H9 (cell line): ENCODE data around the gene AGXT. TPM values are rescaled to one million over a fixed set of nuclear protein-coding genes. Genes with fewer than 3 reads are reported as not detected.

Experiments
- DNase-seq: peaks from one replicate; pipeline ENCODE4 v3.0.0-alpha.2; 2017
- H2AFZ ChIP-seq: one replicate; pipeline ENCODE4 v1.6.1; 2013; ENCODE audit warnings: mild to moderate bottlenecking, low read length, control low read depth, moderate library complexity
- H2AK5ac ChIP-seq: 2 replicates; pipeline ENCODE4 v1.6.1; 2013; ENCODE audit warnings: low read length, control low read depth, mixed read lengths; ENCODE audit not compliant: insufficient read length
- H2BK120ac ChIP-seq: one replicate; pipeline ENCODE4 v1.6.1; 2013; ENCODE audit warnings: low read depth, mild to moderate bottlenecking, low read length, control low read depth, inconsistent platforms; ENCODE audit not compliant: poor library complexity, severe bottlenecking
- H2BK12ac ChIP-seq: 2 replicates; pipeline ENCODE4 v1.6.1; 2013; ENCODE audit warnings: low read length, control low read depth, mixed read lengths, low read depth; ENCODE audit not compliant: insufficient read length
- H2BK15ac ChIP-seq: 2 replicates; pipeline ENCODE4 v1.6.1; 2013; ENCODE audit warnings: low read depth, low read length, control low read depth
- H2BK20ac ChIP-seq: one replicate; pipeline ENCODE4 v1.6.1; 2013; ENCODE audit warnings: low read depth, mild to moderate bottlenecking, low read length, control low read depth, inconsistent platforms; ENCODE audit not compliant: poor library complexity, severe bottlenecking
- H2BK5ac ChIP-seq: 2 replicates; pipeline ENCODE4 v1.6.1; 2013; ENCODE audit warnings: low read length, control low read depth, mixed read lengths; ENCODE audit not compliant: insufficient read length
- H3K14ac ChIP-seq: 2 replicates; pipeline ENCODE4 v1.6.1; 2013; ENCODE audit warnings: low read length, control low read depth; ENCODE audit not compliant: insufficient read depth
- H3K18ac ChIP-seq: 2 replicates; pipeline ENCODE4 v1.6.1; 2013; ENCODE audit warnings: low read depth, mild to moderate bottlenecking, mixed read lengths, low read length, control low read depth; ENCODE audit not compliant: insufficient read length
- H3K23ac ChIP-seq: 2 replicates; pipeline ENCODE4 v1.6.1; 2013; ENCODE audit warnings: low read length, control low read depth, mixed read lengths, low read depth; ENCODE audit not compliant: insufficient read length
- H3K23me2 ChIP-seq: 2 replicates; pipeline ENCODE4 v1.6.1; 2013; ENCODE audit warnings: low read depth, mild to moderate bottlenecking, mixed read lengths, low read length, control low read depth; ENCODE audit not compliant: insufficient read length, poor library complexity, severe bottlenecking
- H3K27ac ChIP-seq: 2 replicates; pipeline ENCODE4 v1.5.1; 2013; ENCODE audit warnings: low read length, control low read depth, mixed read lengths, low read depth; ENCODE audit not compliant: insufficient read length
- H3K27me3 ChIP-seq: 2 replicates; pipeline ENCODE4 v1.6.1; 2013; ENCODE audit warnings: low read length, control low read depth, inconsistent platforms; ENCODE audit not compliant: insufficient read depth
- H3K4ac ChIP-seq: 2 replicates; pipeline ENCODE4 v1.6.1; 2013; ENCODE audit warnings: low read depth, mild to moderate bottlenecking, control low read depth, inconsistent platforms, low read length, moderate library complexity
- H3K4me1 ChIP-seq: 2 replicates; pipeline ENCODE4 v1.6.1; 2013; ENCODE audit warnings: low read length, control low read depth, inconsistent platforms; ENCODE audit not compliant: insufficient read depth
- H3K4me2 ChIP-seq: 2 replicates; pipeline ENCODE4 v1.6.1; 2013; ENCODE audit warnings: low read length, control low read depth, mixed read lengths; ENCODE audit not compliant: insufficient read length, insufficient read depth
- H3K56ac ChIP-seq: 2 replicates; pipeline ENCODE4 v1.6.1; 2013; ENCODE audit warnings: low read depth, mild to moderate bottlenecking, mixed read lengths, low read length, control low read depth; ENCODE audit not compliant: insufficient read length
- H3K79me1 ChIP-seq: 2 replicates; pipeline ENCODE4 v1.6.1; 2013; ENCODE audit warnings: low read depth, mild to moderate bottlenecking, moderate library complexity, low read length, control low read depth, inconsistent platforms; ENCODE audit not compliant: insufficient read depth, poor library complexity, severe bottlenecking
- H3K79me2 ChIP-seq: 2 replicates; pipeline ENCODE4 v1.6.1; 2013; ENCODE audit warnings: low read length, control low read depth, inconsistent platforms; ENCODE audit not compliant: insufficient read depth
- H3K9ac ChIP-seq: 2 replicates; pipeline ENCODE4 v1.6.1; 2013; ENCODE audit warnings: low read length, control low read depth, mixed read lengths; ENCODE audit not compliant: insufficient read length; ENCODE audit errors: extremely low read depth
- H3K9me3 ChIP-seq: one replicate; pipeline ENCODE4 v1.6.1; 2013; ENCODE audit warnings: low read depth, low read length, inconsistent platforms; ENCODE audit not compliant: control insufficient read depth
- H3T11ph ChIP-seq: one replicate; pipeline ENCODE4 v1.6.1; 2013; ENCODE audit warnings: mild to moderate bottlenecking, low read length, control low read depth, inconsistent platforms
- H4K20me1 ChIP-seq: one replicate; pipeline ENCODE4 v1.6.1; 2013; ENCODE audit not compliant: control insufficient read depth, insufficient read length, insufficient read depth
- H4K5ac ChIP-seq: 2 replicates; pipeline ENCODE4 v1.6.1; 2013; ENCODE audit warnings: low read depth, mild to moderate bottlenecking, mixed read lengths, low read length, control low read depth; ENCODE audit not compliant: insufficient read length
- H4K8ac ChIP-seq: replicated peaks from 2 replicates; pipeline ENCODE4 v1.6.1; 2013; ENCODE audit warnings: low read length, control low read depth, mixed read lengths, low read depth; ENCODE audit not compliant: insufficient read length
- H4K91ac ChIP-seq: 2 replicates; pipeline ENCODE4 v1.6.1; 2013; ENCODE audit warnings: low read depth, mild to moderate bottlenecking, moderate library complexity, mixed read lengths, low read length, control low read depth; ENCODE audit not compliant: insufficient read length
- H3K27ac Mint-ChIP-seq, 3 experiments: 2 replicates in 2 of 3; 3 replicates in 1 of 3; pipeline ENCODE4 v1.8.0; 2020 to 2021; ENCODE audit warnings: mixed read lengths in 3 of 3, mild to moderate bottlenecking in 1 of 3, moderate library complexity in 1 of 3
- H3K27me3 Mint-ChIP-seq: 2 replicates; pipeline ENCODE4 v1.8.0; 2021; ENCODE audit warnings: low read depth, mild to moderate bottlenecking, moderate library complexity, mixed read lengths
- H3K36me3 Mint-ChIP-seq, 3 experiments: 2 replicates in 2 of 3; 3 replicates in 1 of 3; pipeline ENCODE4 v1.8.0; 2020 to 2021; ENCODE audit warnings: low read depth in 3 of 3, mixed read lengths in 3 of 3; ENCODE audit not compliant: insufficient read depth in 1 of 3
- H3K4me1 Mint-ChIP-seq, 2 experiments: 2 replicates each; pipeline ENCODE4 v1.8.0; 2020; ENCODE audit warnings: mixed read lengths in 2 of 2
- H3K4me3 Mint-ChIP-seq, 2 experiments: 2 replicates in 1 of 2; 3 replicates in 1 of 2; pipeline ENCODE4 v1.8.0; 2020 to 2021; ENCODE audit warnings: mild to moderate bottlenecking in 2 of 2, mixed read lengths in 2 of 2, moderate library complexity in 1 of 2
- H3K9me3 Mint-ChIP-seq, 2 experiments: 2 replicates in 1 of 2; 3 replicates in 1 of 2; pipeline ENCODE4 v1.8.0; 2020; ENCODE audit warnings: mild to moderate bottlenecking in 2 of 2, mixed read lengths in 2 of 2, moderate library complexity in 1 of 2
- CTCF ChIP-seq: fragments of 200-600 bp; sonication (generic); conservative IDR thresholded peaks from 3 replicates; pipeline ENCODE4 v1.8.0; 2021; ENCODE audit warnings: antibody characterized with exemption, mild to moderate bottlenecking
- WGBS: extraction: QIAGEN DNeasy Blood & Tissue Kit; methylation state at CpG from one replicate; pipeline ENCODE4 v1.1.7; 2013; ENCODE audit warnings: missing lambda C conversion rate, low lambda C conversion rate, mixed read lengths; ENCODE audit not compliant: insufficient read length; ENCODE audit errors: extremely low coverage; 5-methylcytosine and 5-hydroxymethylcytosine counted together
- total RNA-seq: library from RNA; stranded (reverse); gene quantifications from 2 replicates; pipeline ENCODE4 v1.2.1, GENCODE V29; 2021

AGXT gene
- total RNA-seq, 1 experiment from 2014 or later = not detected

- peaks cover 2 to 6% of the 10 kb centered on the region in 2 experiments; a peak in 2 of 4 replicates for H3K4me1 Mint-ChIP-seq
- H3K14ac ChIP-seq = no peak overlapping the region
- DNase-seq = peak; percentile 27
- H3K79me1 ChIP-seq = no peaks in the 10 kb centered on the region
- no peak overlapping the region for H2BK120ac ChIP-seq
- H3K9me3 Mint-ChIP-seq = no peaks in the 10 kb centered on the region
- H3K9me3 ChIP-seq = no peaks in the 10 kb centered on the region
- no peak overlapping the region for H2BK20ac ChIP-seq
- H3T11ph ChIP-seq = no peak overlapping the region
- no peak overlapping the region for H2AFZ ChIP-seq
- H4K8ac ChIP-seq = no peak overlapping the region
- no peaks in the 10 kb centered on the region for H4K20me1 ChIP-seq
- H4K5ac ChIP-seq = no peak overlapping the region
- no CpG with 5 or more reads among the region's 20 CpGs for WGBS
- H3K27ac Mint-ChIP-seq = no peak overlapping the region
- no peak overlapping the region for H3K56ac ChIP-seq
- no peaks in the 10 kb centered on the region for H3K4me1 ChIP-seq
- H3K23ac ChIP-seq = no peak overlapping the region
- no peak overlapping the region for H4K91ac ChIP-seq
- no peaks in the 10 kb centered on the region for H3K23me2 ChIP-seq
- H2BK15ac ChIP-seq = no peak overlapping the region
- no peaks in the 10 kb centered on the region for H3K27me3 ChIP-seq
- H3K27ac ChIP-seq = no peak overlapping the region
- H3K4me3 Mint-ChIP-seq = peak overlapping the region in 1 of 2 experiments; percentile 59; a peak in 3 of 5 replicates
- TF ChIP-seq CTCF = no peak
- H3K27me3 Mint-ChIP-seq = peaks cover 12% of the 10 kb centered on the region
- H2BK12ac ChIP-seq = no peak overlapping the region
- H3K9ac ChIP-seq = no peak overlapping the region
- no peak overlapping the region for H3K18ac ChIP-seq
- H3K36me3 Mint-ChIP-seq = no peaks in the 10 kb centered on the region
- no peak overlapping the region for H2AK5ac ChIP-seq
- no peaks in the 10 kb centered on the region for H3K79me2 ChIP-seq
- H3K4me2 ChIP-seq = peak overlapping the region; percentile 41
- H3K4ac ChIP-seq = no peak overlapping the region
- no peak overlapping the region for H2BK5ac ChIP-seq
Observed at GRCh38 chr2:240917009-240917683, 48.5 kb downstream of the AGXT start.
